Prostate gland (tissue), 2 donors: ENCODE measurements around the gene DLG2. TPM values are rescaled to one million over a fixed set of nuclear protein-coding genes. Genes with fewer than 3 reads are reported as not detected.

Experiments
- DNase-seq: peaks from one replicate; pipeline ENCODE4 v3.0.0-alpha.2; 2019; ENCODE audit warnings: low spot score
- H3K27ac ChIP-seq, 2 donors: fragments of 200-600 bp; sonication (generic); 2 replicates each; pipeline ENCODE4 v1.5.1; 2017 to 2019
- H3K27me3 ChIP-seq: fragments of 200-600 bp; sonication (generic); replicated peaks from 2 replicates; pipeline ENCODE4 v1.5.1; 2019; ENCODE audit not compliant: insufficient read depth
- H3K36me3 ChIP-seq, 2 donors: fragments of 200-600 bp; sonication (generic); 1 replicate in 1 of 2; 2 replicates in 1 of 2; pipeline versions ENCODE4 v1.5.1 to v1.8.1; 2017 to 2019
- H3K4me1 ChIP-seq: fragments of 200-600 bp; sonication (generic); replicated peaks from 2 replicates; pipeline ENCODE4 v1.5.1; 2019
- H3K4me3 ChIP-seq, 2 donors: fragments of 200-600 bp; sonication (generic); 2 replicates each; pipeline ENCODE4 v1.5.1; 2017 to 2019
- H3K9me3 ChIP-seq: fragments of 200-600 bp; sonication (generic); 2 replicates; pipeline ENCODE4 v1.5.1; 2017
- CTCF ChIP-seq, 4 experiments: fragments of 200-600 bp in 2 of 4; fragments of 450-650 bp in 2 of 4; sonication (generic) in 2 of 4; IDR thresholded peaks; 1 replicate in 3 of 4; 2 replicates in 1 of 4; pipeline ENCODE4 v1.5.1; 2016 to 2019; ENCODE audit warnings: antibody characterized with exemption in 4 of 4, mild to moderate bottlenecking in 2 of 4, moderate library complexity in 2 of 4
- POLR2A ChIP-seq: fragments of 450-650 bp; IDR thresholded peaks from one replicate; pipeline ENCODE4 v1.6.1; 2016; ENCODE audit warnings: antibody characterized with exemption, mild to moderate bottlenecking
- POLR2AphosphoS5 ChIP-seq: sonication (generic); formaldehyde crosslinking; IDR thresholded peaks from one replicate; pipeline ENCODE4 v1.6.1; 2017; ENCODE audit warnings: antibody characterized with exemption
- WGBS: methylation state at CpG from one replicate; pipeline ENCODE4 v1.1.5; 2018; 5-methylcytosine and 5-hydroxymethylcytosine counted together
- intact Hi-C: fragments of 100-400 bp; cut with DNase I; formaldehyde crosslinking; loops from one replicate; pipeline ENCODE4 v1.14.2; 2022
- total RNA-seq, 2 donors: library from RNA; depleted of rRNA; stranded (reverse); fragments of >200 nt; gene quantifications; one replicate each; pipeline ENCODE4 v1.1.0, GENCODE V29; 2016

Gene DLG2
- total RNA-seq, 2 donors from 2014 or later: 9.8 to 16.2 TPM

DNA sequence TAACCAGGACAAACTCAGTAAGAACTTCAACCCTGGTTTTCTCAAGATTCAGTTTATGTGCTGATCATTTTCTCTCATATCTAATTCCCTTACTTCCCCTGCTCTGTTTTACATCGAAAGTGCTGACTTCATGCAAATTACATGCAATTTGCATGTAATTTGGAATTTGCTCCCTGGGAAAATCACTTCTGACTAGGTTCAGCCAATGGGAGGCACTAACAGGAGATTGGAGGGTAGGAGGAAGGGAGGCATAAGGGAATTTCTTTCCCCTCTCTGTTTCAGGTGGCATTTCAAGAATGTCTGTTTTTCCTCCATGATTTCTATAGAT, 1977.7 kb downstream of the DLG2 start:
- no peaks in the 10 kb centered on the region for H3K9me3 ChIP-seq
- no peaks in the 10 kb centered on the region for H3K36me3 ChIP-seq
- TF ChIP-seq POLR2AphosphoS5 (no peak), CTCF (IDR thresholded peaks at IDR 0.05) (no peak), POLR2A (no peak)
- H3K4me3 ChIP-seq: no peak overlapping the region
- H3K27ac ChIP-seq: no peak overlapping the region
- H3K27me3 ChIP-seq: no peaks in the 10 kb centered on the region
- 75% methylated on average over 1 of the region's 1 CpG for WGBS
- no peaks in the 10 kb centered on the region for H3K4me1 ChIP-seq
- no peak for DNase-seq
- intact Hi-C loops: no loop called here

- TF ChIP-seq CTCF (IDR thresholded peaks at IDR 0.05) (no peak), POLR2A (no peak), POLR2AphosphoS5 (no peak)
- DNase-seq: no peak
- H3K36me3 ChIP-seq: no peaks in the 10 kb centered on the region
- 91% methylated on average over 2 of the region's 2 CpGs for WGBS
- no peak overlapping the region for H3K27ac ChIP-seq
- no peaks in the 10 kb centered on the region for H3K4me1 ChIP-seq
- intact Hi-C loops: no loop called here
- H3K4me3 ChIP-seq: no peak overlapping the region
- no peaks in the 10 kb centered on the region for H3K9me3 ChIP-seq
- H3K27me3 ChIP-seq: no peaks in the 10 kb centered on the region
These were observed 1978.3 kb downstream of the DLG2 start for GRCh38 chr11:83648610-83649527.

GRCh38 chr11:83645561-83645960, 1981.6 kb downstream of the DLG2 start:
- TF ChIP-seq POLR2A: no peak
- no peak for TF ChIP-seq CTCF (IDR thresholded peaks at IDR 0.05)
- TF ChIP-seq POLR2AphosphoS5: no peak
- H3K27ac ChIP-seq: no peak overlapping the region
- intact Hi-C loops: no loop called here
- H3K4me3 ChIP-seq: no peak overlapping the region
- no peaks in the 10 kb centered on the region for H3K4me1 ChIP-seq
- H3K9me3 ChIP-seq: no peaks in the 10 kb centered on the region
- no peaks in the 10 kb centered on the region for H3K36me3 ChIP-seq
- 86% methylated on average over 3 of the region's 3 CpGs for WGBS
- no peaks in the 10 kb centered on the region for H3K27me3 ChIP-seq
- no peak for DNase-seq

DNA sequence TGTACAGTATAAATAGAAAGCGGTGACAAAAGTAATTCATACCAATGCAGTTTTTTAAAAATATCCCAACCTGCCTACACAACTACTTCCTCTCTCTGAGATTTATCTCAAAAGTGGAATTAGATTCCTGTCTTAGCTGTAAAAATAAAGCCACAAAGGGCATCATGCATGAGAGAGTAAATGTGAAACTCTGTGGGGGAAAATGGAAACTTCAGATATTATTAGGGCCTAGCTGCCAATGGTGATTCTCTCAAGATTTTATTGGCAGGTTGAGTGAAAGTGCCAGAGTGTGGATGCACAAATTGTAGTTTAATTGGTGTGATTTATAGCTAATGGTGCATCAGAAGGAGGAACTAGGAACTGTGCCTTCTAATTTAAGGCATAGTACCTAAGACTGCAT, 1984.0 kb downstream of the DLG2 start:
- H3K9me3 ChIP-seq: no peaks in the 10 kb centered on the region
- TF ChIP-seq CTCF (IDR thresholded peaks at IDR 0.05) (no peak), POLR2AphosphoS5 (no peak), POLR2A (no peak)
- no peak overlapping the region for H3K27ac ChIP-seq
- H3K4me1 ChIP-seq: no peaks in the 10 kb centered on the region
- H3K4me3 ChIP-seq: no peak overlapping the region
- intact Hi-C loops: no loop called here
- WGBS: 91% methylated on average over 1 of the region's 1 CpG
- no peaks in the 10 kb centered on the region for H3K27me3 ChIP-seq
- DNase-seq: no peak
- no peaks in the 10 kb centered on the region for H3K36me3 ChIP-seq

DNA sequence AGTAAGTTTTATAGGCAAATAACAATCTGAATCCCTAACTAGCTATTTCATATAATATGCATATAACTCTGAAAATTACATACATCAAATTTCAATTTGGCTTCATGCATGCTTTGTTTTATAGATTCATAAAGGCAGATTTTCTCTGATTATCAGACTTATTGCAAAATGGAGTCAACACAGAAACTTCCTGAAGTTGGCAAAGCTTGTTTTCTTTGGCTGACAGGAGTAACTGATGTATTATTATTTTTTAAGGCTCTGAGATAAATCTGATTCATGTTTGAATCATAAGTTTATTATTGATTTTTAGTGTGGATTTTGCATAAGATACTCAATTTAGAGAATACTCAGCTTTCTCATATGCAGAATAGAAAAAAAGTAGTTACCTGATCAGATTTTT, 1984.6 kb downstream of the DLG2 start:
- no peaks in the 10 kb centered on the region for H3K9me3 ChIP-seq
- H3K4me3 ChIP-seq: no peak overlapping the region
- no peaks in the 10 kb centered on the region for H3K36me3 ChIP-seq
- no peaks in the 10 kb centered on the region for H3K27me3 ChIP-seq
- intact Hi-C loops: no loop called here
- TF ChIP-seq POLR2A: no peak
- TF ChIP-seq POLR2AphosphoS5: no peak
- TF ChIP-seq CTCF (IDR thresholded peaks at IDR 0.05): no peak
- no peak overlapping the region for H3K27ac ChIP-seq
- DNase-seq: no peak
- H3K4me1 ChIP-seq: no peaks in the 10 kb centered on the region
